Glutamatergic neuron (in vitro differentiated cells): ENCODE measurements around the gene BSPH1. TPM values are rescaled to one million over a fixed set of nuclear protein-coding genes. Genes with fewer than 3 reads are reported as not detected.

Source experiments
- DNase-seq: peaks from one replicate; pipeline ENCODE4 v3.0.0; 2022
- H3K27ac Mint-ChIP-seq: one replicate; pipeline ENCODE4 v1.8.0; 2020; ENCODE audit warnings: mild to moderate bottlenecking, mixed read lengths, inconsistent platforms; ENCODE audit not compliant: unreplicated experiment
- H3K27me3 Mint-ChIP-seq: one replicate; pipeline ENCODE4 v1.8.0; 2020; ENCODE audit warnings: mild to moderate bottlenecking, moderate library complexity, mixed read lengths, inconsistent platforms; ENCODE audit not compliant: unreplicated experiment
- H3K36me3 Mint-ChIP-seq: one replicate; pipeline ENCODE4 v1.8.0; 2020; ENCODE audit warnings: mild to moderate bottlenecking, mixed read lengths, inconsistent platforms; ENCODE audit not compliant: unreplicated experiment
- H3K4me1 Mint-ChIP-seq: one replicate; pipeline ENCODE4 v1.8.0; 2020; ENCODE audit warnings: mild to moderate bottlenecking, low read depth, mixed read lengths, inconsistent platforms; ENCODE audit not compliant: unreplicated experiment
- H3K4me3 Mint-ChIP-seq: one replicate; pipeline ENCODE4 v1.8.0; 2020; ENCODE audit warnings: mild to moderate bottlenecking, mixed read lengths, inconsistent platforms; ENCODE audit not compliant: unreplicated experiment
- H3K9me3 Mint-ChIP-seq: one replicate; pipeline ENCODE4 v1.8.0; 2020; ENCODE audit warnings: mild to moderate bottlenecking, moderate library complexity, mixed read lengths, inconsistent platforms; ENCODE audit not compliant: unreplicated experiment
- CTCF ChIP-seq: fragments of 200-600 bp; sonication (generic); IDR thresholded peaks from one replicate; pipeline ENCODE4 v1.5.0; 2021; ENCODE audit not compliant: partially characterized antibody, unreplicated experiment
- long read RNA-seq: library from polyadenylated mRNA; unstranded; transcript quantifications from one replicate; pipeline ENCODE4 v2.0.0, GENCODE V29; 2020; ENCODE audit not compliant: unreplicated experiment
- total RNA-seq: library from RNA; stranded (reverse); fragmentation: NEBNext Ultra II Directional; extraction: Animal tissue kit (Norgen Biotek cat#: 25700); gene quantifications from one replicate; pipeline ENCODE4 v1.2.1, GENCODE V29; 2021; ENCODE audit not compliant: unreplicated experiment

Gene BSPH1
- not detected for total RNA-seq
- long read RNA-seq, result 0 reads

DNA sequence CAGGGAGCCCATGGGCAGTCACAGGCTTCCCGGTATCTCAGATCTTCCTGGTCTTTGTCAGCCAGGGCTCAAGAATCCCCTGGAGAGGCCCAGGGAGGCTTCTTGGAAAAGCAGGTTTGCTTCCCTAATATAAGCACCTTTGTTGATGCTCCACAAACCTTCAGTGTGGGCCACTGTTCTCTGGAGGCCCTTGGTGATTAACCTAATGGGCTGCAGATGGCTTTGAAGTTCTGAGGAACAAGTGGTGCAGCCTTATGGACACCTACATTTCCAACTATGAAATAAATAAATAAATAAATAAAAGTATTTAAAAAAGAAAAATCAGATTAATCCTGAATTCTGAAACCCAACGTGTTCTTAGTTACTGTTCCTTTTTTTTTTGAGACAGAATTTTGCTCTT lies at the start of gene BSPH1:
Gene BSPH1, minus strand, starts transcription at position 101 of the 400 bp plus-strand sequence. Its CDS starts 89 bp downstream, at position 12.
- no peak for DNase-seq
- no peak within 1 kb of the TSS for H3K4me3 Mint-ChIP-seq
- no peaks in the 10 kb centered on the region for H3K4me1 Mint-ChIP-seq
- H3K27me3 Mint-ChIP-seq, result no peaks in the 10 kb centered on the region
- no peak within 1 kb of the TSS for H3K27ac Mint-ChIP-seq
- no peak for TF ChIP-seq CTCF
- peaks cover 1% of the 10 kb centered on the region for H3K9me3 Mint-ChIP-seq
- H3K36me3 Mint-ChIP-seq, result no peaks in the 10 kb centered on the region

GRCh38 chr19:48036765-48037164 lies 44.8 kb upstream of the BSPH1 start:
- Mint-ChIP-seq H3K9me3 (peaks cover 6% of the 10 kb centered on the region), H3K4me3 (no peak overlapping the region), H3K36me3 (peaks cover 3% of the 10 kb centered on the region), H3K27me3 (peaks cover 8% of the 10 kb centered on the region), H3K4me1 (no peaks in the 10 kb centered on the region), H3K27ac (no peak overlapping the region)
- TF ChIP-seq CTCF, result no peak
- no peak for DNase-seq

DNA sequence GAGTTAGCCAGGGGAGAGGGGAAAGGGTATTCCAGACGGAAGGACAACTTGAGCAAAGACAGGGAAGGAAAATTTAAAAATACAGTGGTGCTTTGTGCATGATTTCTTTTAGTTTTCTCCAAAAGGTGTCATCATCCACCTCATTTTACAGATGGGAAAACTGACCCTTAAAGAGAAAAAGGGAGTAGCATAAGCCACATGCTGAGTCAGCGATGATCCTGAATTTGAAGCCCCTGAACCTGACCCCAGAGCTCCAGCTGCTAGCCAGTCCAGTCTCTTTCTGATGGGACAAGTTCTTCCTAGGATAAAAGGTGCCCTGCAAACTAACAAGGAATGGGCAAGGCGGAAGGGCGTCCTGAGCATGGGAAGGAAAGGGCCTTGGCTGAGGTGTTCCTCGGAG lies 41.6 kb upstream of the BSPH1 start:
- TF ChIP-seq CTCF, result no peak
- peaks cover 2% of the 10 kb centered on the region for H3K27me3 Mint-ChIP-seq

GRCh38 chr19:48030073-48030472 lies 38.1 kb upstream of the BSPH1 start:
- no peak overlapping the region for H3K4me3 Mint-ChIP-seq
- TF ChIP-seq CTCF, result no peak
- no peak overlapping the region for H3K27ac Mint-ChIP-seq
- peaks cover 3% of the 10 kb centered on the region for H3K9me3 Mint-ChIP-seq
- DNase-seq, result no peak
- H3K36me3 Mint-ChIP-seq, result peaks cover 7% of the 10 kb centered on the region
- no peaks in the 10 kb centered on the region for H3K4me1 Mint-ChIP-seq
- H3K27me3 Mint-ChIP-seq, result peaks cover 6% of the 10 kb centered on the region

More for the DNA sequence above, 41.6 kb upstream of the BSPH1 start:
- no peak overlapping the region for H3K27ac Mint-ChIP-seq
- DNase-seq, result no peak
- no peaks in the 10 kb centered on the region for H3K4me1 Mint-ChIP-seq
- no peaks in the 10 kb centered on the region for H3K36me3 Mint-ChIP-seq
- no peaks in the 10 kb centered on the region for H3K9me3 Mint-ChIP-seq
- no peak overlapping the region for H3K4me3 Mint-ChIP-seq

GRCh38 chr19:48029431-48029830 lies 37.5 kb upstream of the BSPH1 start:
- peaks cover 3% of the 10 kb centered on the region for H3K9me3 Mint-ChIP-seq
- no peak for DNase-seq
- no peak overlapping the region for H3K4me3 Mint-ChIP-seq
- H3K27ac Mint-ChIP-seq, result no peak overlapping the region
- H3K36me3 Mint-ChIP-seq, result peaks cover 7% of the 10 kb centered on the region
- H3K27me3 Mint-ChIP-seq, result peaks cover 6% of the 10 kb centered on the region
- no peaks in the 10 kb centered on the region for H3K4me1 Mint-ChIP-seq
- TF ChIP-seq CTCF, result no peak
